Body of pancreas (tissue), 4 donors: ENCODE data around the gene TWSG1. TPM values are rescaled to one million over a fixed set of nuclear protein-coding genes. Genes with fewer than 3 reads are reported as not detected.

Experiments
- ATAC-seq: fragments of 150-250 bp; one replicate; pipeline ENCODE4 v1.9.1; 2016
- DNase-seq, 4 donors: peaks; one replicate each; pipeline ENCODE4 v3.0.0-alpha.2; 2019
- H3K27ac ChIP-seq, 4 donors: fragments of 200-600 bp; sonication (generic); 1 replicate in 3 of 4; 2 replicates in 1 of 4; pipeline versions ENCODE4 v1.5.1 to v1.6.1; 2016 to 2019; ENCODE audit warnings: mild to moderate bottlenecking in 1 of 4, mixed read lengths in 1 of 4, moderate library complexity in 1 of 4
- H3K27me3 ChIP-seq, 2 donors: fragments of 200-600 bp; sonication (generic); one replicate each; pipeline ENCODE4 v1.6.0; 2016; ENCODE audit warnings: mild to moderate bottlenecking in 1 of 2
- H3K36me3 ChIP-seq, 2 donors: fragments of 200-600 bp; sonication (generic); replicated peaks in 1 of 2; 2 replicates each; pipeline ENCODE4 v1.5.1; 2016; ENCODE audit warnings: low read depth in 2 of 2; ENCODE audit not compliant: insufficient read depth in 1 of 2
- H3K4me1 ChIP-seq: fragments of 200-600 bp; sonication (generic); one replicate; pipeline ENCODE4 v1.6.0; 2016
- H3K4me3 ChIP-seq, 2 donors: fragments of 200-600 bp; sonication (generic); 1 replicate in 1 of 2; 2 replicates in 1 of 2; pipeline ENCODE4 v1.5.1; 2016 to 2019
- H3K9me3 ChIP-seq, 3 donors: fragments of 200-600 bp; sonication (generic); 1 replicate in 2 of 3; 2 replicates in 1 of 3; pipeline ENCODE4 v1.5.1; 2016
- CTCF ChIP-seq, 7 experiments: fragments of 450-650 bp in 4 of 7; fragments of 200-600 bp in 3 of 7; sonication (generic) in 3 of 7; IDR thresholded peaks; one replicate each; pipeline ENCODE4 v1.5.1; 2016 to 2019; ENCODE audit warnings: antibody characterized with exemption in 7 of 7
- POLR2A ChIP-seq, 3 donors: fragments of 450-650 bp; IDR thresholded peaks; one replicate each; pipeline ENCODE4 v1.6.1; 2016; ENCODE audit warnings: antibody characterized with exemption in 3 of 3, mild to moderate bottlenecking in 2 of 3
- WGBS, 2 donors: methylation state at CpG; one replicate each; pipeline ENCODE4 v1.1.5; 2017; 5-methylcytosine and 5-hydroxymethylcytosine counted together
- intact Hi-C: fragments of 100-400 bp; cut with DNase I; formaldehyde crosslinking; loops from one replicate; pipeline ENCODE4 v1.15.1; 2023
- total RNA-seq, 2 donors: library from RNA; depleted of rRNA; stranded (reverse); fragments of >200 nt; gene quantifications; one replicate each; pipeline ENCODE4 v1.1.0, GENCODE V29; 2016

TWSG1 gene
- total RNA-seq, 2 donors from 2014 or later: 9.2 to 11.4 TPM

GRCh38 chr18:9333441-9334328 lies 888 bp upstream of the TWSG1 start:
- no peak for TF ChIP-seq POLR2A (IDR thresholded peaks at IDR 0.05)
- no peak for TF ChIP-seq CTCF (IDR thresholded peaks at IDR 0.05)
- no peaks in the 10 kb centered on the region for H3K27me3 ChIP-seq
- ATAC-seq (peak; percentile 61), DNase-seq (peak in 2 of 4 donors; percentile 26)
- peak overlapping the region; percentile 6 to 49 for H3K4me3 ChIP-seq
- H3K4me1 ChIP-seq: peaks cover 16% of the 10 kb centered on the region
- H3K9me3 ChIP-seq: peaks cover 0 to 3% (median 0%) of the 10 kb centered on the region in 3 donors
- intact Hi-C loops: no loop called here
- peak overlapping the region; percentile 40 to 85 (median 66) for H3K27ac ChIP-seq
- 33 to 35% methylated on average over 50 to 52 of the region's 52 CpGs for WGBS, 2 donors
- H3K36me3 ChIP-seq: no peaks in the 10 kb centered on the region

DNA sequence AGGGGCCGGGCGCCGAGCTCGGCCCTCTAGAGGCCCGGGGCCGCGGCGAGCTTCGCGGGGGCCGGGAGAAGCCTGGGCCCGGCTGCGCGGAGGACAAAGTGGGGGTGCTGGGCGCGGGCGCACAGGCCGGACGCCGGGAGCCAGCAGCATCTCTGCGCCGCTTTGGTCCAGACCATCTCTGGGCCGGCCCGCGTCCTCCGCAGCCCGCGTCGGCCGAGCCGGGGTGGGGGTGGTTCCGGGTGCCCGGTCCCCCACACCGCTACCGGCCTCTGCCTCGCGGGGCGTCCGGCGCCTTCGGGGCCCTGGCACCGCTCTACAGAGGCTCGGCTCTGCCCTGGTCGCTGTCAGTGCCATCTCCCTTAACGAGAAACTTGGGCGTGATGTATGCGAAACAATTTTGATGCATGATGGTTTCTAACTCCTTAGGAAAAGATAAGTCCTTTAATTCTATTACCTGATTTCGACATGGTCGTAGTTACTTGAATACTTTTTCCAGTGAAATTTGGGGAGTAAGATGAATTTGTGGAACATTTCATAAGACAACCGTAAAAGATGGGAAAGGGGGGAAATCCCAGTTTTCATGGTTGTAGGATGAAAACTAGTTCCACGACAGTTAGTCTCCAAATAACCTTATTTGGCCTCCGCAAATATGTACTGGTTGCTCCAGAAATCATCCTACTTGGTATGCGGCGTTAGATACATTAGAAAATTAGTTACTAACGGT lies 562 bp downstream of the TWSG1 start:
- intact Hi-C loops: no loop called here
- no peaks in the 10 kb centered on the region for H3K9me3 ChIP-seq
- no peaks in the 10 kb centered on the region for H3K36me3 ChIP-seq
- TF ChIP-seq POLR2A (IDR thresholded peaks at IDR 0.05) (no peak), CTCF (IDR thresholded peaks at IDR 0.05) (no peak)
- no peaks in the 10 kb centered on the region for H3K27me3 ChIP-seq
- 4 to 5% methylated on average over 18 to 53 of the region's 55 CpGs for WGBS, 2 donors
- peaks cover 16% of the 10 kb centered on the region for H3K4me1 ChIP-seq
- peak overlapping the region; percentile 13 to 85 (median 66) for H3K27ac ChIP-seq
- peak overlapping the region; percentile 35 to 91 for H3K4me3 ChIP-seq
- ATAC-seq: peak; percentile 54
- peak in 1 of 4 donors; percentile 58 for DNase-seq

DNA sequence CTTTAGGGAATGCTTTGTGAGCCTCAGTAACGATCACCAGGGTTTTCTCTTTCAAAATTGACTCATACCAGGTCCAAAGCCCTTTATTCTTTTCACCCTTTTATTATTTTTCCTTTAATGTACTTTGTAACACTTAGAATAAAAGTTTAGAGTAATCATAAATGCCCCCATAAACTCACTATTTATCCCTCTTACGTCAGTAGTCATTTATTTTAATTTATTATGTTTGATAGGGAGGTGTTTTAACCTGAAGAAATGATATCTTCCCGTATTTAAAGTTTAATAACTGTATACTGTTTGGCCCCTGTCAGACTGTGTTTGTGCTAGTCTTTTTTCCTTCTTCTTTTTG lies 1.1 kb downstream of the TWSG1 start:
- no peaks in the 10 kb centered on the region for H3K36me3 ChIP-seq
- H3K9me3 ChIP-seq: no peaks in the 10 kb centered on the region
- intact Hi-C loops: no loop called here
- ATAC-seq: no peak
- H3K27ac ChIP-seq: no peak overlapping the region
- DNase-seq: no peak
- 41 to 51% methylated on average over 3 of the region's 3 CpGs for WGBS, 2 donors
- TF ChIP-seq CTCF (IDR thresholded peaks at IDR 0.05) (no peak), POLR2A (IDR thresholded peaks at IDR 0.05) (no peak)
- H3K4me3 ChIP-seq: no peak overlapping the region
- H3K4me1 ChIP-seq: peaks cover 16% of the 10 kb centered on the region
- H3K27me3 ChIP-seq: no peaks in the 10 kb centered on the region

- H3K4me3 ChIP-seq: no peak overlapping the region
- no peaks in the 10 kb centered on the region for H3K9me3 ChIP-seq
- H3K27ac ChIP-seq: no peak overlapping the region
- DNase-seq (no peak), ATAC-seq (no peak)
- TF ChIP-seq POLR2A (IDR thresholded peaks at IDR 0.05) (no peak), CTCF (IDR thresholded peaks at IDR 0.05) (no peak)
- no peaks in the 10 kb centered on the region for H3K27me3 ChIP-seq
- H3K36me3 ChIP-seq: no peaks in the 10 kb centered on the region
- peaks cover 16% of the 10 kb centered on the region for H3K4me1 ChIP-seq
- intact Hi-C loops: no loop called here
These were observed 2.3 kb downstream of the TWSG1 start for GRCh38 chr18:9336827-9337226.
